ENCODE data around the gene MN1. TPM values are rescaled to one million over a fixed set of nuclear protein-coding genes. Genes with fewer than 3 reads are reported as not detected.

The MN1 gene
- 10 to 100 TPM in 3 of 4 donors, 1 to 10 TPM in 1; 7.3 to 39.3 (median 21.3) TPM for total RNA-seq
- 10 to 100 TPM in 2 of 3 donors, 1 to 10 TPM in 1; 4.3 to 17.6 (median 14.8) TPM for polyA plus RNA-seq
- long read RNA-seq, donor 1, partial matches to known transcripts: 0 of 3 reads
- long read RNA-seq, donor 1, other reads (novel, unspliced or antisense): 3 of 3 reads
- long read RNA-seq, donor 2, full-length matches to known transcripts: 31 of 86 reads
- long read RNA-seq, donor 2, partial matches to known transcripts: 0 of 86 reads
- long read RNA-seq, donor 2, other reads (novel, unspliced or antisense): 55 of 86 reads

GRCh38 chr22:27801616-27802345, at the start of gene MN1:
Gene MN1 (minus strand): TSS chr22:27801756. CDS start chr22:27800543, 1,213 bp downstream.
- Histone ChIP-seq H3K4me1 (peaks cover 32% of the 10 kb centered on the region), H3K27me3 (ENCODE audit: insufficient read depth in 3 of 3, low read length in 2 of 3) (no peaks in the 10 kb centered on the region), H3K36me3 (ENCODE audit: insufficient read depth in 1 of 2, low read depth in 1 of 2) (no peaks in the 10 kb centered on the region), H3K4me3 (peak within 1 kb of the TSS; percentile 95), H3K9me3 (no peaks in the 10 kb centered on the region), H3K27ac (peak within 1 kb of the TSS; percentile 94)
- 0 to 1% (median 0%) methylated on average over 53 to 59 of the region's 59 CpGs for WGBS, 3 donors
- intact Hi-C loops (cut with DNase I): loop anchor here in 1 of 2 donors (5.0 to 10.0 kb wide), 5 partner anchors 164 to 1127 kb away; no protein-coding TSS in a partner anchor
- ATAC-seq (peak; percentile 21 to 48 (median 36)), DNase-seq (peak; percentile 66 to 77)
- TF ChIP-seq CTCF (IDR thresholded peaks at IDR 0.05): no peak

GRCh38 chr22:27850000-27850521, 48.5 kb upstream of the MN1 start:
- DNase-seq (no peak), ATAC-seq (peak; percentile 27 to 66 (median 40))
- no peak overlapping the region for H3K27ac ChIP-seq
- H3K36me3 ChIP-seq (ENCODE audit: insufficient read depth in 1 of 2, low read depth in 1 of 2): peaks cover 9 to 77% of the 10 kb centered on the region in 2 donors
- no peak for TF ChIP-seq CTCF (IDR thresholded peaks at IDR 0.05)
- no peak overlapping the region for H3K4me3 ChIP-seq
- WGBS, 3 donors: 9 to 11% (median 10%) methylated on average over 6 of the region's 6 CpGs
- H3K9me3 ChIP-seq: no peaks in the 10 kb centered on the region
- peaks cover 11% of the 10 kb centered on the region for H3K4me1 ChIP-seq
- intact Hi-C loops (cut with DNase I): no loop called here
- no peaks in the 10 kb centered on the region for H3K27me3 ChIP-seq (ENCODE audit: insufficient read depth in 3 of 3, low read length in 2 of 3)

GRCh38 chr22:27848005-27848404, 46.4 kb upstream of the MN1 start:
- Histone ChIP-seq H3K36me3 (ENCODE audit: insufficient read depth in 1 of 2, low read depth in 1 of 2) (peaks cover 9 to 56% of the 10 kb centered on the region in 2 donors), H3K27me3 (ENCODE audit: insufficient read depth in 3 of 3, low read length in 2 of 3) (no peaks in the 10 kb centered on the region), H3K4me3 (no peak overlapping the region), H3K27ac (no peak overlapping the region), H3K9me3 (no peaks in the 10 kb centered on the region), H3K4me1 (peaks cover 11% of the 10 kb centered on the region)
- TF ChIP-seq CTCF (IDR thresholded peaks at IDR 0.05): no peak
- ATAC-seq: no peak
- no peak for DNase-seq
- 55 to 70% (median 56%) methylated on average over 1 of the region's 1 CpG for WGBS, 3 donors
- intact Hi-C loops (cut with DNase I): no loop called here

- 90 to 93% (median 90%) methylated on average over 9 of the region's 9 CpGs for WGBS, 3 donors
- ATAC-seq: no peak
- peaks cover 11% of the 10 kb centered on the region for H3K4me1 ChIP-seq
- H3K36me3 ChIP-seq (ENCODE audit: insufficient read depth in 1 of 2, low read depth in 1 of 2): peaks cover 6 to 45% of the 10 kb centered on the region in 2 donors
- no peaks in the 10 kb centered on the region for H3K9me3 ChIP-seq
- DNase-seq: no peak
- H3K27me3 ChIP-seq (ENCODE audit: insufficient read depth in 3 of 3, low read length in 2 of 3): no peaks in the 10 kb centered on the region
- TF ChIP-seq CTCF (IDR thresholded peaks at IDR 0.05): no peak
- H3K4me3 ChIP-seq: no peak overlapping the region
- intact Hi-C loops (cut with DNase I): no loop called here
- no peak overlapping the region for H3K27ac ChIP-seq
These were observed 45.4 kb upstream of the MN1 start for GRCh38 chr22:27846910-27847309.
